Measurements from ENCODE around the gene VIL1. TPM values are rescaled to one million over a fixed set of nuclear protein-coding genes. Genes with fewer than 3 reads are reported as not detected.

The VIL1 gene
- total RNA-seq, 1 experiment from 2014 or later = not detected

- H3K4me1 ChIP-seq (ENCODE audit: insufficient read depth, low read length, poor library complexity, severe bottlenecking) = no peaks in the 10 kb centered on the region
- no TSS peak for BruUV-seq (replicated peaks)
- peaks cover 48% of the 10 kb centered on the region for H3K36me3 ChIP-seq (ENCODE audit: insufficient read depth, low read length, poor library complexity, severe bottlenecking)
- H3K4me3 ChIP-seq (ENCODE audit: low read depth, low read length, poor library complexity, severe bottlenecking) = no peak overlapping the region
- ChIA-PET CTCF (no interaction called here), POLR2A (ENCODE audit: low non-redundant PET) (no interaction called here)
- no peak overlapping the region for H3K27ac ChIP-seq (ENCODE audit: low read depth, low read length, poor library complexity, severe bottlenecking)
- H3K27me3 ChIP-seq (replicated peaks; ENCODE audit: insufficient read depth, low read depth, low read length, poor library complexity) = no peaks in the 10 kb centered on the region
- no peaks in the 10 kb centered on the region for H3K9me3 ChIP-seq (ENCODE audit: low read depth, low read length, poor library complexity, severe bottlenecking)
- intact Hi-C loops (cut with micrococcal nuclease; ENCODE audit: unreplicated experiment) = no loop called here
- no peak for TF ChIP-seq CTCF (conservative IDR thresholded peaks at IDR 0.05; ENCODE audit: low read depth, low read length)
- TF ChIP-seq EZH2 (IDR thresholded peaks at IDR 0.05; ENCODE audit: borderline replicate concordance, low read depth, low read length, poor library complexity, severe bottlenecking) = no peak
- DNase-seq (ENCODE audit: low spot score) = no peak
Measured at GRCh38 chr2:218482651-218483050, 63.7 kb downstream of the VIL1 start.

GRCh38 chr2:218485986-218486667 lies 67.2 kb downstream of the VIL1 start:
- DNase-seq (ENCODE audit: low spot score) = no peak
- BruUV-seq (replicated peaks) = no TSS peak
- intact Hi-C loops (cut with micrococcal nuclease; ENCODE audit: unreplicated experiment) = no loop called here
- H3K4me3 ChIP-seq (ENCODE audit: low read depth, low read length, poor library complexity, severe bottlenecking) = no peak overlapping the region
- H3K27me3 ChIP-seq (replicated peaks; ENCODE audit: insufficient read depth, low read depth, low read length, poor library complexity) = no peaks in the 10 kb centered on the region
- ChIA-PET POLR2A (ENCODE audit: low non-redundant PET) (no interaction called here), CTCF (no interaction called here)
- H3K36me3 ChIP-seq (ENCODE audit: insufficient read depth, low read length, poor library complexity, severe bottlenecking) = peaks cover 49% of the 10 kb centered on the region
- no peaks in the 10 kb centered on the region for H3K9me3 ChIP-seq (ENCODE audit: low read depth, low read length, poor library complexity, severe bottlenecking)
- TF ChIP-seq CTCF (conservative IDR thresholded peaks at IDR 0.05; ENCODE audit: low read depth, low read length) = no peak
- no peak for TF ChIP-seq EZH2 (IDR thresholded peaks at IDR 0.05; ENCODE audit: borderline replicate concordance, low read depth, low read length, poor library complexity, severe bottlenecking)
- H3K4me1 ChIP-seq (ENCODE audit: insufficient read depth, low read length, poor library complexity, severe bottlenecking) = no peaks in the 10 kb centered on the region
- no peak overlapping the region for H3K27ac ChIP-seq (ENCODE audit: low read depth, low read length, poor library complexity, severe bottlenecking)

- no peak for DNase-seq (ENCODE audit: low spot score)
- TF ChIP-seq EZH2 (IDR thresholded peaks at IDR 0.05; ENCODE audit: borderline replicate concordance, low read depth, low read length, poor library complexity, severe bottlenecking) (no peak), CTCF (conservative IDR thresholded peaks at IDR 0.05; ENCODE audit: low read depth, low read length) (no peak)
- Histone ChIP-seq H3K36me3 (ENCODE audit: insufficient read depth, low read length, poor library complexity, severe bottlenecking) (peaks cover 28% of the 10 kb centered on the region), H3K4me3 (ENCODE audit: low read depth, low read length, poor library complexity, severe bottlenecking) (no peak overlapping the region), H3K4me1 (ENCODE audit: insufficient read depth, low read length, poor library complexity, severe bottlenecking) (peaks cover 16% of the 10 kb centered on the region), H3K27ac (ENCODE audit: low read depth, low read length, poor library complexity, severe bottlenecking) (no peak overlapping the region), H3K9me3 (ENCODE audit: low read depth, low read length, poor library complexity, severe bottlenecking) (no peaks in the 10 kb centered on the region), H3K27me3 (replicated peaks; ENCODE audit: insufficient read depth, low read depth, low read length, poor library complexity) (no peaks in the 10 kb centered on the region)
- no TSS peak for BruUV-seq (replicated peaks)
- ChIA-PET CTCF (no interaction called here), POLR2A (ENCODE audit: low non-redundant PET) (no interaction called here)
- intact Hi-C loops (cut with micrococcal nuclease; ENCODE audit: unreplicated experiment) = no loop called here
Measured at GRCh38 chr2:218500501-218501060, 81.7 kb downstream of the VIL1 start.
